WTC11 (cell line): ENCODE results near the gene GDF7. TPM values are rescaled to one million over a fixed set of nuclear protein-coding genes. Genes with fewer than 3 reads are reported as not detected.

Experiments
- ATAC-seq: fragments of 200-7000 bp; cut with Tn5 transposase; 2 replicates; pipeline ENCODE4 v1.10.0; 2021; ENCODE audit warnings: mild to moderate bottlenecking, moderate library complexity
- CTCF ChIA-PET: fragments of 300-600 bp; sonication (Branson Sonifier 250); formaldehyde crosslinking; loops from one replicate; lab custom pipeline; 2021; ENCODE audit warnings: antibody characterized with exemption; lab: Charles Lee
- POLR2A ChIA-PET: fragments of 350-600 bp; sonication (Branson Sonifier 250); formaldehyde crosslinking; loops from one replicate; lab custom pipeline; 2021; ENCODE audit warnings: antibody characterized with exemption; lab: Charles Lee
- DNase-seq: peaks from one replicate; pipeline ENCODE4 v3.0.0; 2021; ENCODE audit warnings: low spot score
- H3K27ac Mint-ChIP-seq: 2 replicates; pipeline ENCODE4 v1.8.0; 2021; ENCODE audit warnings: mixed read lengths
- H3K27me3 Mint-ChIP-seq: 2 replicates; pipeline ENCODE4 v1.8.0; 2021; ENCODE audit warnings: low read depth, mild to moderate bottlenecking, moderate library complexity, mixed read lengths
- H3K36me3 Mint-ChIP-seq: 2 replicates; pipeline ENCODE4 v1.8.0; 2021; ENCODE audit warnings: mixed read lengths
- H3K4me1 Mint-ChIP-seq: 2 replicates; pipeline ENCODE4 v1.8.0; 2022; ENCODE audit warnings: mixed read lengths
- H3K4me3 Mint-ChIP-seq: 2 replicates; pipeline ENCODE4 v1.8.0; 2021; ENCODE audit warnings: mild to moderate bottlenecking, moderate library complexity, mixed read lengths
- H3K9me3 Mint-ChIP-seq: 2 replicates; pipeline ENCODE4 v1.8.0; 2021; ENCODE audit warnings: mixed read lengths
- ATF1 ChIP-seq: sonication (generic); formaldehyde crosslinking; IDR thresholded peaks from 2 replicates; pipeline ENCODE4 v1.8.1; 2023; ENCODE audit warnings: mild to moderate bottlenecking, moderate library complexity, missing genetic modification reagents
- CBFB ChIP-seq: sonication (generic); formaldehyde crosslinking; IDR thresholded peaks from 2 replicates; pipeline ENCODE4 v1.8.1; 2022; ENCODE audit warnings: mild to moderate bottlenecking, low read depth, missing genetic modification reagents
- CREM ChIP-seq: sonication (generic); formaldehyde crosslinking; IDR thresholded peaks from 2 replicates; pipeline ENCODE4 v1.8.1; 2022; ENCODE audit warnings: mild to moderate bottlenecking, missing genetic modification reagents, moderate library complexity
- FOXJ3 ChIP-seq: sonication (generic); formaldehyde crosslinking; IDR thresholded peaks from 2 replicates; pipeline ENCODE4 v1.9.0; 2021; ENCODE audit warnings: missing genetic modification reagents, mild to moderate bottlenecking, borderline replicate concordance
- FOXP1 ChIP-seq: sonication (generic); formaldehyde crosslinking; IDR thresholded peaks from 2 replicates; pipeline ENCODE4 v1.8.0; 2022; ENCODE audit warnings: missing genetic modification reagents, mild to moderate bottlenecking, moderate library complexity, borderline replicate concordance
- NFATC4 ChIP-seq: fragments of 250-450 bp; sonication (Bioruptor Pico); IDR thresholded peaks from 2 replicates; pipeline ENCODE4 v1.9.0; 2021; ENCODE audit warnings: mild to moderate bottlenecking
- OVOL2 ChIP-seq: fragments of 250-450 bp; sonication (Bioruptor Pico); IDR thresholded peaks from 2 replicates; pipeline ENCODE4 v1.9.0; 2021; ENCODE audit warnings: mild to moderate bottlenecking, borderline replicate concordance
- SMAD3 ChIP-seq: sonication (generic); formaldehyde crosslinking; IDR thresholded peaks from 2 replicates; pipeline ENCODE4 v1.8.0; 2022; ENCODE audit warnings: missing genetic modification reagents, mild to moderate bottlenecking, borderline replicate concordance
- SP1 ChIP-seq: sonication (generic); formaldehyde crosslinking; conservative IDR thresholded peaks from 2 replicates; pipeline ENCODE4 v1.8.1; 2022; ENCODE audit warnings: missing genetic modification reagents
- TP53 ChIP-seq: sonication (generic); formaldehyde crosslinking; IDR thresholded peaks from 2 replicates; pipeline ENCODE4 v1.8.1; 2023; ENCODE audit warnings: mild to moderate bottlenecking, missing genetic modification reagents
- ZNF219 ChIP-seq: sonication (generic); formaldehyde crosslinking; IDR thresholded peaks from 2 replicates; pipeline ENCODE4 v1.8.0; 2023; ENCODE audit warnings: missing genetic modification reagents, mild to moderate bottlenecking, borderline replicate concordance
- ZNF232 ChIP-seq: sonication (generic); formaldehyde crosslinking; IDR thresholded peaks from 2 replicates; pipeline ENCODE4 v1.8.0; 2022; ENCODE audit warnings: mild to moderate bottlenecking, missing genetic modification reagents
- ZNF263 ChIP-seq: sonication (generic); formaldehyde crosslinking; IDR thresholded peaks from 2 replicates; pipeline ENCODE4 v1.8.1; 2022; ENCODE audit warnings: low read depth, mild to moderate bottlenecking, moderate library complexity, missing genetic modification reagents
- total RNA-seq: library from RNA; stranded (reverse); gene quantifications from 3 replicates; pipeline ENCODE4 v1.2.3, GENCODE V29; 2021
- TF ChIP-seq, protein P1 (sequence below): sonication (generic); formaldehyde crosslinking; IDR thresholded peaks from 2 replicates; pipeline ENCODE4 v1.8.1; 2022; ENCODE audit warnings: mild to moderate bottlenecking, moderate library complexity, missing genetic modification reagents
- TF ChIP-seq, protein P2 (sequence below): fragments of 250-450 bp; sonication (Bioruptor Pico); IDR thresholded peaks from 2 replicates; pipeline ENCODE4 v1.9.0; 2021; ENCODE audit warnings: moderate library complexity, mild to moderate bottlenecking, inconsistent platforms, borderline replicate concordance
- TF ChIP-seq, protein P3 (sequence below): sonication (generic); formaldehyde crosslinking; IDR thresholded peaks from 2 replicates; pipeline ENCODE4 v1.8.0; 2023; ENCODE audit warnings: missing genetic modification reagents, mild to moderate bottlenecking, borderline replicate concordance
- TF ChIP-seq, protein P4 (sequence below): sonication (generic); formaldehyde crosslinking; IDR thresholded peaks from 2 replicates; pipeline ENCODE4 v1.8.1; 2023; ENCODE audit warnings: mild to moderate bottlenecking, missing genetic modification reagents
- TF ChIP-seq, protein P5 (sequence below): sonication (generic); formaldehyde crosslinking; IDR thresholded peaks from 2 replicates; pipeline ENCODE4 v1.8.0; 2023; ENCODE audit warnings: missing genetic modification reagents
- TF ChIP-seq, protein P6 (sequence below): sonication (generic); formaldehyde crosslinking; IDR thresholded peaks from 2 replicates; pipeline ENCODE4 v1.8.1; 2023; ENCODE audit warnings: mild to moderate bottlenecking, missing genetic modification reagents, moderate library complexity
- TF ChIP-seq, protein P7 (sequence below): fragments of 200-600 bp; IDR thresholded peaks from 2 replicates; pipeline ENCODE4 v1.8.0; 2022; ENCODE audit warnings: antibody characterized with exemption
- TF ChIP-seq, protein P8 (sequence below): fragments of 250-450 bp; sonication (Bioruptor Pico); IDR thresholded peaks from 2 replicates; pipeline ENCODE4 v1.9.0; 2021; ENCODE audit warnings: mild to moderate bottlenecking

GDF7 gene
- total RNA-seq, 1 experiment from 2014 or later: 0.55 TPM

DNA sequence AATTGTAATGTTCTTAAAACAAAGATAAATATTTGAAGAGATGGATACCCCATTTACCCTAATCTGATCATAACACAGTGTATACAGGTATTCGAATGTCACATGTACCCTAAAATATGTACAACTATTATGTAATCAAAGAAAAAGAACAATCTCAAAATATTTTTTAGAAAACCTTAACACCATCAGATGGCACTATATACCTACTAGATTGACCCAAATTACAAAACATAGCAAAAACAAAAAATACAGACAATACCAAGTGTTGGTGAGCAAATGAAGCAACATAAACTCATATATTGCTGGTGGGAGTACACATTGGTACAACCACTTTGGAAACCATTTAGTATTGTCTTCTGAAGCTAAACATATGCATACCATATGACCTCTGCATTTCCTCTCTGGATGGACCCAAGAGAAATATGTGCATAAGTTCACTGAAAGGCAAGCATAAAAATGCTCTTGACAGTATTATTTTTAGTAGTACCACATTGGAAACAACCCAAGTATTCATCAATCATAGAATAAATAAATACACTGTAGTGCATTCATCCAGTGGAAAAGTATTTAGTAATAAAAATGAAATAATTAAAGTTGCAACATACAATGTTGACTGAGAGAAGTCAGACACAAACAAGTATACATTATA, 55.8 kb downstream of the GDF7 start:
- POLR2A ChIA-PET: no interaction called here
- ATAC-seq (no peak), DNase-seq (no peak)
- Mint-ChIP-seq H3K4me3 (no peak overlapping the region), H3K36me3 (no peaks in the 10 kb centered on the region), H3K27me3 (no peaks in the 10 kb centered on the region), H3K27ac (no peak overlapping the region), H3K4me1 (no peaks in the 10 kb centered on the region), H3K9me3 (peaks cover 5% of the 10 kb centered on the region; the same call in 1 of the 2 replicates)
- CTCF ChIA-PET: no interaction called here
- TF ChIP-seq CREM (no peak), SP1 (CRISPR knock-in tag) (no peak), ZNF219 (CRISPR knock-in tag) (no peak), SMAD3 (CRISPR knock-in tag) (no peak), NFATC4 (CRISPR knock-in tag) (no peak), ZNF232 (CRISPR knock-in tag) (no peak), TP53 (CRISPR knock-in tag) (no peak), ZNF263 (CRISPR knock-in tag) (no peak), ATF1 (CRISPR knock-in tag) (no peak), OVOL2 (CRISPR knock-in tag) (no peak)
- TF ChIP-seq, protein P1, sequence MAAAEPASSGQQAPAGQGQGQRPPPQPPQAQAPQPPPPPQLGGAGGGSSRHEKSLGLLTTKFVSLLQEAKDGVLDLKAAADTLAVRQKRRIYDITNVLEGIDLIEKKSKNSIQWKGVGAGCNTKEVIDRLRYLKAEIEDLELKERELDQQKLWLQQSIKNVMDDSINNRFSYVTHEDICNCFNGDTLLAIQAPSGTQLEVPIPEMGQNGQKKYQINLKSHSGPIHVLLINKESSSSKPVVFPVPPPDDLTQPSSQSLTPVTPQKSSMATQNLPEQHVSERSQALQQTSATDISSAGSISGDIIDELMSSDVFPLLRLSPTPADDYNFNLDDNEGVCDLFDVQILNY: no peak
- TF ChIP-seq, protein P2, sequence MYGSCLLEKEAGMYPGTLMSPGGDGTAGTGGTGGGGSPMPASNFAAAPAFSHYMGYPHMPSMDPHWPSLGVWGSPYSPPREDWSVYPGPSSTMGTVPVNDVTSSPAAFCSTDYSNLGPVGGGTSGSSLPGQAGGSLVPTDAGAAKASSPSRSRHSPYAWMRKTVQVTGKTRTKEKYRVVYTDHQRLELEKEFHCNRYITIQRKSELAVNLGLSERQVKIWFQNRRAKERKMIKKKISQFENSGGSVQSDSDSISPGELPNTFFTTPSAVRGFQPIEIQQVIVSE (CRISPR knock-in tag): no peak
- TF ChIP-seq, protein P3, sequence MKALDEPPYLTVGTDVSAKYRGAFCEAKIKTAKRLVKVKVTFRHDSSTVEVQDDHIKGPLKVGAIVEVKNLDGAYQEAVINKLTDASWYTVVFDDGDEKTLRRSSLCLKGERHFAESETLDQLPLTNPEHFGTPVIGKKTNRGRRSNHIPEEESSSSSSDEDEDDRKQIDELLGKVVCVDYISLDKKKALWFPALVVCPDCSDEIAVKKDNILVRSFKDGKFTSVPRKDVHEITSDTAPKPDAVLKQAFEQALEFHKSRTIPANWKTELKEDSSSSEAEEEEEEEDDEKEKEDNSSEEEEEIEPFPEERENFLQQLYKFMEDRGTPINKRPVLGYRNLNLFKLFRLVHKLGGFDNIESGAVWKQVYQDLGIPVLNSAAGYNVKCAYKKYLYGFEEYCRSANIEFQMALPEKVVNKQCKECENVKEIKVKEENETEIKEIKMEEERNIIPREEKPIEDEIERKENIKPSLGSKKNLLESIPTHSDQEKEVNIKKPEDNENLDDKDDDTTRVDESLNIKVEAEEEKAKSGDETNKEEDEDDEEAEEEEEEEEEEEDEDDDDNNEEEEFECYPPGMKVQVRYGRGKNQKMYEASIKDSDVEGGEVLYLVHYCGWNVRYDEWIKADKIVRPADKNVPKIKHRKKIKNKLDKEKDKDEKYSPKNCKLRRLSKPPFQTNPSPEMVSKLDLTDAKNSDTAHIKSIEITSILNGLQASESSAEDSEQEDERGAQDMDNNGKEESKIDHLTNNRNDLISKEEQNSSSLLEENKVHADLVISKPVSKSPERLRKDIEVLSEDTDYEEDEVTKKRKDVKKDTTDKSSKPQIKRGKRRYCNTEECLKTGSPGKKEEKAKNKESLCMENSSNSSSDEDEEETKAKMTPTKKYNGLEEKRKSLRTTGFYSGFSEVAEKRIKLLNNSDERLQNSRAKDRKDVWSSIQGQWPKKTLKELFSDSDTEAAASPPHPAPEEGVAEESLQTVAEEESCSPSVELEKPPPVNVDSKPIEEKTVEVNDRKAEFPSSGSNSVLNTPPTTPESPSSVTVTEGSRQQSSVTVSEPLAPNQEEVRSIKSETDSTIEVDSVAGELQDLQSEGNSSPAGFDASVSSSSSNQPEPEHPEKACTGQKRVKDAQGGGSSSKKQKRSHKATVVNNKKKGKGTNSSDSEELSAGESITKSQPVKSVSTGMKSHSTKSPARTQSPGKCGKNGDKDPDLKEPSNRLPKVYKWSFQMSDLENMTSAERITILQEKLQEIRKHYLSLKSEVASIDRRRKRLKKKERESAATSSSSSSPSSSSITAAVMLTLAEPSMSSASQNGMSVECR (CRISPR knock-in tag): no peak
- TF ChIP-seq, protein P4, sequence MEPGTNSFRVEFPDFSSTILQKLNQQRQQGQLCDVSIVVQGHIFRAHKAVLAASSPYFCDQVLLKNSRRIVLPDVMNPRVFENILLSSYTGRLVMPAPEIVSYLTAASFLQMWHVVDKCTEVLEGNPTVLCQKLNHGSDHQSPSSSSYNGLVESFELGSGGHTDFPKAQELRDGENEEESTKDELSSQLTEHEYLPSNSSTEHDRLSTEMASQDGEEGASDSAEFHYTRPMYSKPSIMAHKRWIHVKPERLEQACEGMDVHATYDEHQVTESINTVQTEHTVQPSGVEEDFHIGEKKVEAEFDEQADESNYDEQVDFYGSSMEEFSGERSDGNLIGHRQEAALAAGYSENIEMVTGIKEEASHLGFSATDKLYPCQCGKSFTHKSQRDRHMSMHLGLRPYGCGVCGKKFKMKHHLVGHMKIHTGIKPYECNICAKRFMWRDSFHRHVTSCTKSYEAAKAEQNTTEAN (CRISPR knock-in tag): no peak
- TF ChIP-seq, protein P5, sequence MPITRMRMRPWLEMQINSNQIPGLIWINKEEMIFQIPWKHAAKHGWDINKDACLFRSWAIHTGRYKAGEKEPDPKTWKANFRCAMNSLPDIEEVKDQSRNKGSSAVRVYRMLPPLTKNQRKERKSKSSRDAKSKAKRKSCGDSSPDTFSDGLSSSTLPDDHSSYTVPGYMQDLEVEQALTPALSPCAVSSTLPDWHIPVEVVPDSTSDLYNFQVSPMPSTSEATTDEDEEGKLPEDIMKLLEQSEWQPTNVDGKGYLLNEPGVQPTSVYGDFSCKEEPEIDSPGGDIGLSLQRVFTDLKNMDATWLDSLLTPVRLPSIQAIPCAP (CRISPR knock-in tag): no peak

DNA sequence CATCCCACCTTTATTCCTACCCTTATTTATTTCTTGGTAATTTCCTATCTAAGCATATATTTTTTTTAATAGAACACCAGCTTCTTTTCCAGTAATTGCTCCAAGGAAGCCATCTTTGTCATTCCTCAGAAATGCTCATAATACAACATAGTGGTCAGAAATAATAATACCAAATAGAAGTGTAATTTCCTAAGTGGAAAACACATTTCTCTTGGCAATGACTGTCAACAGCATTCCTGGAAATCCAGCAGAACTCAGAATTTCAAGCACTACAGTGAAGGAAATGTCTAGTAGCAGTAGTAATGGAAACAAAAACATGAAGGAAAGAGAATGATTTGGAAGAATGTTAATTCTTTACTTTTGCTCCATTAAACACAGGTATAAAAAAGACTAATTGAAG, 56.6 kb downstream of the GDF7 start:
- Mint-ChIP-seq H3K27me3 (no peaks in the 10 kb centered on the region), H3K27ac (no peak overlapping the region), H3K9me3 (no peaks in the 10 kb centered on the region), H3K4me3 (no peak overlapping the region), H3K4me1 (no peaks in the 10 kb centered on the region; the same call in 1 of the 2 replicates), H3K36me3 (no peaks in the 10 kb centered on the region)
- DNase-seq (no peak), ATAC-seq (no peak)
- POLR2A ChIA-PET: no interaction called here
- CTCF ChIA-PET: no interaction called here
- TF ChIP-seq ZNF219 (CRISPR knock-in tag) (no peak), CBFB (CRISPR knock-in tag) (no peak), FOXJ3 (no peak), FOXP1 (CRISPR knock-in tag) (no peak)
- TF ChIP-seq, protein P6, sequence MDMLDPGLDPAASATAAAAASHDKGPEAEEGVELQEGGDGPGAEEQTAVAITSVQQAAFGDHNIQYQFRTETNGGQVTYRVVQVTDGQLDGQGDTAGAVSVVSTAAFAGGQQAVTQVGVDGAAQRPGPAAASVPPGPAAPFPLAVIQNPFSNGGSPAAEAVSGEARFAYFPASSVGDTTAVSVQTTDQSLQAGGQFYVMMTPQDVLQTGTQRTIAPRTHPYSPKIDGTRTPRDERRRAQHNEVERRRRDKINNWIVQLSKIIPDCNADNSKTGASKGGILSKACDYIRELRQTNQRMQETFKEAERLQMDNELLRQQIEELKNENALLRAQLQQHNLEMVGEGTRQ (CRISPR knock-in tag): no peak
- TF ChIP-seq, protein P7, sequence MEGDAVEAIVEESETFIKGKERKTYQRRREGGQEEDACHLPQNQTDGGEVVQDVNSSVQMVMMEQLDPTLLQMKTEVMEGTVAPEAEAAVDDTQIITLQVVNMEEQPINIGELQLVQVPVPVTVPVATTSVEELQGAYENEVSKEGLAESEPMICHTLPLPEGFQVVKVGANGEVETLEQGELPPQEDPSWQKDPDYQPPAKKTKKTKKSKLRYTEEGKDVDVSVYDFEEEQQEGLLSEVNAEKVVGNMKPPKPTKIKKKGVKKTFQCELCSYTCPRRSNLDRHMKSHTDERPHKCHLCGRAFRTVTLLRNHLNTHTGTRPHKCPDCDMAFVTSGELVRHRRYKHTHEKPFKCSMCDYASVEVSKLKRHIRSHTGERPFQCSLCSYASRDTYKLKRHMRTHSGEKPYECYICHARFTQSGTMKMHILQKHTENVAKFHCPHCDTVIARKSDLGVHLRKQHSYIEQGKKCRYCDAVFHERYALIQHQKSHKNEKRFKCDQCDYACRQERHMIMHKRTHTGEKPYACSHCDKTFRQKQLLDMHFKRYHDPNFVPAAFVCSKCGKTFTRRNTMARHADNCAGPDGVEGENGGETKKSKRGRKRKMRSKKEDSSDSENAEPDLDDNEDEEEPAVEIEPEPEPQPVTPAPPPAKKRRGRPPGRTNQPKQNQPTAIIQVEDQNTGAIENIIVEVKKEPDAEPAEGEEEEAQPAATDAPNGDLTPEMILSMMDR: no peak
- TF ChIP-seq, protein P8, sequence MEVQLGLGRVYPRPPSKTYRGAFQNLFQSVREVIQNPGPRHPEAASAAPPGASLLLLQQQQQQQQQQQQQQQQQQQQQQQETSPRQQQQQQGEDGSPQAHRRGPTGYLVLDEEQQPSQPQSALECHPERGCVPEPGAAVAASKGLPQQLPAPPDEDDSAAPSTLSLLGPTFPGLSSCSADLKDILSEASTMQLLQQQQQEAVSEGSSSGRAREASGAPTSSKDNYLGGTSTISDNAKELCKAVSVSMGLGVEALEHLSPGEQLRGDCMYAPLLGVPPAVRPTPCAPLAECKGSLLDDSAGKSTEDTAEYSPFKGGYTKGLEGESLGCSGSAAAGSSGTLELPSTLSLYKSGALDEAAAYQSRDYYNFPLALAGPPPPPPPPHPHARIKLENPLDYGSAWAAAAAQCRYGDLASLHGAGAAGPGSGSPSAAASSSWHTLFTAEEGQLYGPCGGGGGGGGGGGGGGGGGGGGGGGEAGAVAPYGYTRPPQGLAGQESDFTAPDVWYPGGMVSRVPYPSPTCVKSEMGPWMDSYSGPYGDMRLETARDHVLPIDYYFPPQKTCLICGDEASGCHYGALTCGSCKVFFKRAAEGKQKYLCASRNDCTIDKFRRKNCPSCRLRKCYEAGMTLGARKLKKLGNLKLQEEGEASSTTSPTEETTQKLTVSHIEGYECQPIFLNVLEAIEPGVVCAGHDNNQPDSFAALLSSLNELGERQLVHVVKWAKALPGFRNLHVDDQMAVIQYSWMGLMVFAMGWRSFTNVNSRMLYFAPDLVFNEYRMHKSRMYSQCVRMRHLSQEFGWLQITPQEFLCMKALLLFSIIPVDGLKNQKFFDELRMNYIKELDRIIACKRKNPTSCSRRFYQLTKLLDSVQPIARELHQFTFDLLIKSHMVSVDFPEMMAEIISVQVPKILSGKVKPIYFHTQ (CRISPR knock-in tag): no peak
